ENCODE data around the gene DOCK8. TPM values are rescaled to one million over a fixed set of nuclear protein-coding genes. Genes with fewer than 3 reads are reported as not detected.

DOCK8 gene
- total RNA-seq, 1 donor from 2014 or later: 3.8 TPM

DNA sequence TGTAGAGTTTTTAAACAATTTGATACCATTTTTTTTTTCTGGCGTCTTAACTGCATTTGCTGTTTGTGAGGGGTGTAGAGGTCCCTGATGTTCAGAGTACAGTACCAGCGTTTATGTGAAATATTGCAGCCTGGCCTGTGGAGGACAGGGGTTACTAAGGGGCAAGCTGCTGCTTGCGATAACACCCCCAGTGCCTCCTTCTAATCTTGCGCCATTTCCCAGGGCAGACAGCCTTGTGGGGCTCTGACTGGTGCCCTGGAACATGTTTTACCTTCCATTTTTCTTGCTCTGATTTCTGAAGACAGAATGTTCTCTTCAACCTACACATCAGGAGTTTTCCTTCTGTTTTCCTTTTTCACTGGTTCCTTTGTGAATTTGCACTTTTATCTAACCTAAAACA is 142.9 kb downstream of the DOCK8 start:
- H3K27me3 ChIP-seq (ENCODE audit: control insufficient read depth, insufficient read depth, low read length): no peaks in the 10 kb centered on the region
- TF ChIP-seq, protein P1, sequence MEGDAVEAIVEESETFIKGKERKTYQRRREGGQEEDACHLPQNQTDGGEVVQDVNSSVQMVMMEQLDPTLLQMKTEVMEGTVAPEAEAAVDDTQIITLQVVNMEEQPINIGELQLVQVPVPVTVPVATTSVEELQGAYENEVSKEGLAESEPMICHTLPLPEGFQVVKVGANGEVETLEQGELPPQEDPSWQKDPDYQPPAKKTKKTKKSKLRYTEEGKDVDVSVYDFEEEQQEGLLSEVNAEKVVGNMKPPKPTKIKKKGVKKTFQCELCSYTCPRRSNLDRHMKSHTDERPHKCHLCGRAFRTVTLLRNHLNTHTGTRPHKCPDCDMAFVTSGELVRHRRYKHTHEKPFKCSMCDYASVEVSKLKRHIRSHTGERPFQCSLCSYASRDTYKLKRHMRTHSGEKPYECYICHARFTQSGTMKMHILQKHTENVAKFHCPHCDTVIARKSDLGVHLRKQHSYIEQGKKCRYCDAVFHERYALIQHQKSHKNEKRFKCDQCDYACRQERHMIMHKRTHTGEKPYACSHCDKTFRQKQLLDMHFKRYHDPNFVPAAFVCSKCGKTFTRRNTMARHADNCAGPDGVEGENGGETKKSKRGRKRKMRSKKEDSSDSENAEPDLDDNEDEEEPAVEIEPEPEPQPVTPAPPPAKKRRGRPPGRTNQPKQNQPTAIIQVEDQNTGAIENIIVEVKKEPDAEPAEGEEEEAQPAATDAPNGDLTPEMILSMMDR (IDR thresholded peaks at IDR 0.05; ENCODE audit: insufficient read depth, low read length, poor library complexity, severe bottlenecking): no peak
- no peak for DNase-seq (ENCODE audit: low read depth)

DNA sequence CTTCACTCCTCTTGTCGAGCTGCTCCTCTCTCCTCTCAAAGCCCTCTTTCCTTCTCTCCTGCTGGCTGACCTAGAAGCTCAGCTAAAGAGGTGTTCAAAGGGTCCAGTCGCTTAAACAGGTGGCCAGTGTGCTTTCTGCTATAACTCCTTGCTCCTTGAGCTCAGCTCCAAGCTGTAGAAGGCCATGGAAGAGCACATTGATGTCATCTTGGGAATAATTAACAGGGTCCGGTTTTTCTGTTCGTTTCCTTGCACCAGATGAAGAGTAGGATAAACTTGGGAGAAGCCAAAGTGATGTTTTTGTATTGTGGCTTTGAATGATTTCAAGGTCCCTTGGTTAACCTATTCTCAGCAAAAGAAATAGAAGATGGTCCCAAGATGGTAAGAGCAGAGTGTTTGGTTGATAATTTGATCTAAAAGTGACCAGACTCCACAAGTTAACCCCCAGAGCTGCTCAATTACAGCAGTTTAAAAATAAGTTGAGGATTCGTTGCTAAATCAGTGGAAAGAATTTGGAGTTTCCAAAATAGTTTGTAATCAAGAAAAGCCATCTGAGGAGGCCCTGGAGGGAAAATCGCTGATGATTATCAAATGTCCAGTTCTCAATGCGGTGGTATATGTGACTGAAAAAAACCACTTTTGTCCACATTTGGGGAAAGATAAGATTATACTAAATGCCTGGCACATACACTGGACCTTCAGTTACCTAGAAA is 148.1 kb downstream of the DOCK8 start:
- no peak overlapping the region for H3K4me3 ChIP-seq (ENCODE audit: low read depth, low read length)
- no peak for DNase-seq (ENCODE audit: low read depth)
- no peaks in the 10 kb centered on the region for H3K36me3 ChIP-seq (ENCODE audit: control insufficient read depth, insufficient read depth, low read length)
- TF ChIP-seq, protein P1 (IDR thresholded peaks at IDR 0.05; ENCODE audit: insufficient read depth, low read length, poor library complexity, severe bottlenecking): no peak
- no peaks in the 10 kb centered on the region for H3K27me3 ChIP-seq (ENCODE audit: control insufficient read depth, insufficient read depth, low read length)

More for the DNA sequence above, 142.9 kb downstream of the DOCK8 start:
- Histone ChIP-seq H3K36me3 (ENCODE audit: control insufficient read depth, insufficient read depth, low read length) (no peaks in the 10 kb centered on the region), H3K4me3 (ENCODE audit: low read depth, low read length) (no peak overlapping the region)

DNA sequence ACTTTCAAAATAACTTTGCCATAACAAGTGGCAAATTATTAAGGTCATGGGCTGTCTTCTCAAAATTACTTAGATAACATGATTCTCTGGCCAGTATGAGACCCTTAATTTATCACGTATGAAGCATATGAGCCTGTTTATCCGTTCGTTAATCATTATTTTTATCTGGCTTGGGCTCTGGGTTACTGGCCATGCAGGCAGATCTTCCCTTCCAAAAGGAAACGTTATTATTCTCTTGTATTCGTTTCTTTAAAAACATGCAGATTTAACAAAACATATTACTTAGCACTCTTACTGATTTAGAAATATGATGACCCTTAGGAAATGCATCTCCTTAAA is 148.6 kb downstream of the DOCK8 start:
- Histone ChIP-seq H3K4me3 (ENCODE audit: low read depth, low read length) (no peak overlapping the region), H3K36me3 (ENCODE audit: control insufficient read depth, insufficient read depth, low read length) (no peaks in the 10 kb centered on the region), H3K27me3 (ENCODE audit: control insufficient read depth, insufficient read depth, low read length) (no peaks in the 10 kb centered on the region)
- TF ChIP-seq, protein P1 (IDR thresholded peaks at IDR 0.05; ENCODE audit: insufficient read depth, low read length, poor library complexity, severe bottlenecking): no peak
- DNase-seq (ENCODE audit: low read depth): no peak

DNA sequence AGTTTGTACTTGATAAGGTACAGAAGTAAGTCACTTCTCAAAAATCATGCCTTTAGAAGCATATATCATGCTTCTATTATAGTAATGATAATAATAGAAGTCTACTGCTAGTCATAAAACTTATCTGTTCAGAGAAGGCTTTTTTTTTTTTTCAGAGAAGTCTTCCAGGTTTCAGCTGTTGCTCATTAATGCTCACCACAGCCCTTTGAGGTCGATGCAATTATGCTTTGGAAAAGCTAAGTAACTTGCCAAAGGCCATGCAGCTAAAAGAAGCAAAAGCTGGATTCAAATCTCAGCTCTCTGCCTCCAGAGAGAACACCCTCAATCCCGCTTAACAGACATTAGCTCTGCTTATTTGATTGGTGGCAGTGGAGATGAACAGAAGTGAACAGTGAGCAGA is 150.8 kb downstream of the DOCK8 start:
- TF ChIP-seq, protein P1 (IDR thresholded peaks at IDR 0.05; ENCODE audit: insufficient read depth, low read length, poor library complexity, severe bottlenecking): no peak
- DNase-seq (ENCODE audit: low read depth): no peak

DNA sequence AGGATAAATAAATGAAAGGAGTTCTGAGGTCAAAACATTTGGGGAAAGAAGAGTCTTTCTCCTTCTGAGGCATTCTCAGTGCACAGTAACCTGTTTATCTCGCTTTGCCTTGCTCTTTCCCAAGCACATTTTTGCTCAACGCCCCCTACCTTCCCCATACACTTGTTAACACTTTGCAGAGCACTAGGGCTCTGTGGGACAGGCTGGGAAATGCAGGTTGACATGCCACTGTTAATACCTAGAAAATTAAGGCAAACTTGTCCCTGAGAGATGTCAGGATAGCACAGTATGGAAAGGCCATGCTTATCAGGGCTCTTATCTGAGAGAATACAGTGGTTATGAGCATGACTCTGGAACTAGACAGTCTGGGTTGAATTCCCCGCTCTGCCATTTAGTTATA is 152.0 kb downstream of the DOCK8 start:
- TF ChIP-seq, protein P1 (IDR thresholded peaks at IDR 0.05; ENCODE audit: insufficient read depth, low read length, poor library complexity, severe bottlenecking): no peak
- DNase-seq (ENCODE audit: low read depth): no peak
- no peak overlapping the region for H3K4me3 ChIP-seq (ENCODE audit: low read depth, low read length)
- H3K27me3 ChIP-seq (ENCODE audit: control insufficient read depth, insufficient read depth, low read length): no peaks in the 10 kb centered on the region
- no peaks in the 10 kb centered on the region for H3K36me3 ChIP-seq (ENCODE audit: control insufficient read depth, insufficient read depth, low read length)

More for the DNA sequence above, 150.8 kb downstream of the DOCK8 start:
- Histone ChIP-seq H3K27me3 (ENCODE audit: control insufficient read depth, insufficient read depth, low read length) (no peaks in the 10 kb centered on the region), H3K36me3 (ENCODE audit: control insufficient read depth, insufficient read depth, low read length) (no peaks in the 10 kb centered on the region), H3K4me3 (ENCODE audit: low read depth, low read length) (no peak overlapping the region)

DNA sequence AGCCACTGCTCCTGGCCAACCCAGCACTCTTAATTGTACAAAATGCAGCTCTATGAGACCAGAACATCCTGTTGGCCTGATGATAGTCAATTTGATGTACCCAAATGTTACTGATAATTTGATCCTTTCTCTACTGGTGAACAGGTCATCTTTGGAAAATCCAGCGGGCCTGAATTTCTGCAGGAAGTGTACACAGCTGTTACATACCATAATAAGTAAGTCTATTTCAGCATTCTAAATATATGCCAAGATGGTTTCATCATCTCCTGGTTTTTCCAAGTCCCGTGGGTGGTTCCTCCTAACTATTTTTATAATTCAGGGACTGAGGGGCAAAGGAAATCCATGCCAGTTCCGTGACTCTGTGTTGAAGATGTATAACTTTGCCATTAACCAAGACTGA is 155.4 kb downstream of the DOCK8 start:
- no peaks in the 10 kb centered on the region for H3K36me3 ChIP-seq (ENCODE audit: control insufficient read depth, insufficient read depth, low read length)
- no peaks in the 10 kb centered on the region for H3K27me3 ChIP-seq (ENCODE audit: control insufficient read depth, insufficient read depth, low read length)
- DNase-seq (ENCODE audit: low read depth): no peak
- TF ChIP-seq, protein P1 (IDR thresholded peaks at IDR 0.05; ENCODE audit: insufficient read depth, low read length, poor library complexity, severe bottlenecking): no peak
- no peak overlapping the region for H3K4me3 ChIP-seq (ENCODE audit: low read depth, low read length)
